ENCODE results near the gene SARDH.

SARDH gene

DNA sequence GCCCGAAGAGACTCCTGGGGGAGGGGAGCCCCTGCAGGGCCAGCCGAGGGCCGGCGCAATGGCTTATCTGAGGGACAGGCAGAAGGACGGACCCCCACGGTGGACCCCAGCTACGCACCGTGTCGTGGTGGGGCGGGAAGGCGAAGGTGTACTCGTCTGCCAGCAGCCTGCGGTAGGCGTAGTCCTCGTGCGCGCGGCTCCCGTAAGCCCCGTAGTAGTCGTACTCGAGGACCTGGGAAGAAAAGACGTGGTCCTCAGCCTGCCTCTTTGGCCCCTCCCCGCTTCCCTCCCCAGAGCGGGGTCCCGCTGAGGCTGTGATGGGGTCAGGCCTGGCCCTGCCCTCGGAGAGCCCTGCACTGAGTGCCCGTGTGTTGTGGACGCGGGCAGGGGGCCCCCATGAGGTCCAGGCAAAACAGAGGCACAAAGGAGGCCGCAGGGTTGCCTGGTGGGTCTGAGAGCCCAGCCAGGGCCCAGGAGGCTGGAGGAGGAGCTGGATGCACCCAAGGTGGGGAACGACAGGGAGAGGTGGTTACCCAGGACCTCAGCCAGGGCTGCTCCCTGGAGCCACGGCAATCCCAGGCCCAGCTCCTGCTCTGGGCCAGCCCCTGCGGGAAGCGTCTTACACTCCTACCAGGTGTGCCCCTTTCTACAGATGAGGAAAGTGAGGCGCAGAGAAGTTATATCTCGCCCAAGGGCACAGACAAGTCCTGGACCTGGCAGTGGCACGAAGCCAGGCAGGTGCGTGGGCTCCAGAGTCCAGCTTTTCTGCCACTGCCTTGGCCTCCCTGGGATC is 35.2 kb downstream of the SARDH start:
- no peak for DNase-seq (ENCODE audit: low read depth, low spot score)

- DNase-seq (ENCODE audit: low read depth, low spot score): no peak
Observed at GRCh38 chr9:133701981-133702797, 36.0 kb downstream of the SARDH start.

DNA sequence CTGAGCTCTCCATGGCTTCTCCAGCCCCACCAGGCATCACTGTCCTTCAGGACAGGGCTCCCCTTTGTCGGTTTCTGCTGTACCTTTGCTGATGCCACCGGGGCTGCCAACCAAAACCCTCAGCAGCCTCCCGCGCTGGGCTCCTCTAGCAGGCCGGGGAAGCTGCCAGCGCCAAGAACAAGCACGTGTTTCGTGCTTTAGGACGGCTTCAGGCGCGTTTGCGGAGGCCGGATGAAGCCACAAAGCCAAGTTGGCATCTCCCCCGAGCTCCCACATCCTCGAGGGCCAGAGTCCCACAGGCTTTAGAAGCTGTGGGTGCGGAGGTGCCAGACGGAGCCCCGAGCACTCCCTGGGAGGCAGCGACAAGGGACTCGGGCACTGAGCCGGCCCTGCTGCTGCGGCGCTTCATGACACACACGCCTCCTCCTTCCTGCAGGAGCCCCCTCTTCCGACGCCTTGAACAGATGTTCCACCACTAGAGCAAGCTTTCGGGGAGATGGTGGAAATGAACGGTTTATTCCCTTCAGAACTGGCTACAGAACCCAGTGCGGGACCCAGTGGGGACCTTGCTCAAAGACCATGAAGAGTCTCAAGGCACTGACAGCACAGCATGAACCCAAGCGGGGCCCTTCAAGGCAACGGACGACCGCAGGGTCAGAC is 36.7 kb downstream of the SARDH start:
- no peak for DNase-seq (ENCODE audit: low read depth, low spot score)

DNA sequence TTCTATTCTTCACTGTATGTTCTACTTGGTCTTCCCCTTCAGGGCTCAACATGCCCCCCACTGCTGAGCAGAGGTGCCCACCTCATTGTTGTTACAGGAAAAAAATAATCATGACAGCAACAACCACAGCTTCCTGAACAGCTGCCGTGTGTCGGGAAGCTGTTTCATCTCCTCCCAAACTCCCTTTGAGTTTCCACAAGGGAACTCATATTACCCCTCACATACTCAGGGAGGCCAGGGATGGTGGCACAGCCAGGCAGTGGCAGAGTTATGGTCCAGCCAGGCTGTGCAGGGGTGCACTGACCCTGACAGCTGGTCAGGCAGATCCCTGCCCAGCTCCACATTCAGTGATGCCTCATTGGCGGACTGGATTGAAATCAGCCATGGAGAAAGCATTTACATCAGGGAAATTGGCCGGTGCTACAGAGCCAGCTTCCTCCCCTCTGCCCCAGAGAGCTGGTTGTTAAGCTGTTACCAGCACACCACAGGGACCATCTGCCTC is 37.3 kb downstream of the SARDH start:
- DNase-seq (ENCODE audit: low read depth, low spot score): no peak

- DNase-seq (ENCODE audit: low read depth, low spot score): no peak
Observed at GRCh38 chr9:133699546-133699945, 38.6 kb downstream of the SARDH start.

- no peak for DNase-seq (ENCODE audit: low read depth, low spot score)
Observed at GRCh38 chr9:133696071-133696472, 42.1 kb downstream of the SARDH start.

GRCh38 chr9:133694686-133695085 is 43.5 kb downstream of the SARDH start:
- no peak for DNase-seq (ENCODE audit: low read depth, low spot score)

DNA sequence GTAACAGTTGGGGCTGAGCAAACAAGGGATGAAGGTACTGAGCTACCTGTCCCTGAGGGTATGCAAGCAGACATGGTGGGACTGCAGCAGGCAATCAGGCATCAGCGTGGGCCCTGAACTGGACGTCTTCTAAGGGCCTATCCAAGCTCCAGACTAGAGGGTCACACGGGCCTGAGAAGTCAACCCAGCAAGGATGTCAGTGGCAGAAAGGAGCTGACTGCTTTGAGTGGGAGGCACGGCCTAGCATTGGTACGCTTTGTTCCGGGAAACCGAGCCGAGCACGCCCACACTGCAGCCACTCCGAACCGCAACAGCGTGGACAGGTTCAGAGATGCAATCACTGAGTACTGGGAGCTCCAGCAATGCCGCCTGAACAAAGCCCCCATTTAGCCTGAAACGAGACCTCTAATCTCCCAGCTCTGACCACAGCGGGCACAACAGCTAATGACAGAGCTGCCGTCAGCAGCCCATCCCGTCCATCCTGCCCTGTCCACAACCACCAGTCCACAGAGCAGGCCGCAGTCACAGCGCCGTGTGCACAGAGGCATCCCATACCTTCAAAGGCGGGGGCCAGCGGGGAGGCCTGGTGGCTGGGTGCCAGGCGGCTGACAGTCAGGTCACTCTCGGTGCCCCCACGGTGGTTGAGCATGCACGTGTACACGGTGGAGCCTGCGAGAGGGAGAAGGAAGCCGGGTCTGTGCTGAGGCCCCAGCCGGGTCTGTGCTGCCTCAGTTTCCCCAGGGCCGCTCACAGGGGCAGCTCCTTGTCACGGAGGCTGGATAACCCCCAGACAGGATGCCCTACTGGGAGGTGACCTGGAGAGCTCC is 44.2 kb downstream of the SARDH start:
- DNase-seq (ENCODE audit: low read depth, low spot score): no peak

DNA sequence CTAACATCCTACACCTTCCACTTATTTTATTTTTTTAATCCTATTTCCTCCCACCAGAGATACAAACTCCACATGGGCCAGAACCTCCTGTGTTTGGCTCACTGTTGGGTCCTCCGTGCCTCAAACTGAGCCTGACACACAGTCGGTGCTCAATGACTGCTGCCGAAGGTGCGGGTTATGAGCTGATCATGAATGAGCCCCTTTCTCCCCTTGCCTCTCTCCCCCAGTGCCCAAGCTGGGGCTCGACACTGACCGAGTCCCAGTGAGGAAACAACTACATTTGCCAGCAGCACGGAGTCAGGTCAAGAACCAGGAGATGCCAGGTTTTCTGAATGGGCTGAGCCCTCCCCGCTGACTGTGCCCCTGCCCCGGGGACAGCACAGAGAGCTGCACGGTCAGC is 45.0 kb downstream of the SARDH start:
- no peak for DNase-seq (ENCODE audit: low read depth, low spot score)

GRCh38 chr9:133692364-133692985 is 45.7 kb downstream of the SARDH start:
- DNase-seq (ENCODE audit: low read depth, low spot score): no peak

GRCh38 chr9:133691626-133692363 is 46.4 kb downstream of the SARDH start:
- DNase-seq (ENCODE audit: low read depth, low spot score): no peak

DNA sequence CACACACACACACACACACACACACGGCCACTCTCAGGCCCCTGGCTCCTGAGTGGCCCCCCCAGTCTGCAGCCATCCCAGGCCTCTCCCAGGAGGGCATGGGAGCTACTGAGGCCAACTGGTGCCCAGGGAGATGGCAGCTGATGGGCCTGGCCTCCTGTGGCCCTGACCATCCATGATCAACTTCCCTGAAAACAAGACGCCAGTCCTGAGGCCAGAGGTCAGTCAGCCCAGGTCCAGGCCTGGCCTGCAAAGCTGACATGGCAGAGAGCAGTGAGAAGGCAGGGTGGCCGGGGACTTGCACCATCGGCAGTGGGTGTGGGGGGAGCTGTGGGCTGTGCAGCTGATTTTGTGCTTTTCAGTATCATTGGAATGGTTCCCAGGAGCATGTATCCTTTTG is 47.0 kb downstream of the SARDH start:
- no peak for DNase-seq (ENCODE audit: low read depth, low spot score)

GRCh38 chr9:133690081-133690561 is 48.0 kb downstream of the SARDH start:
- DNase-seq (ENCODE audit: low read depth, low spot score): no peak

- no peak for DNase-seq (ENCODE audit: low read depth, low spot score)
Observed at GRCh38 chr9:133689151-133689763, 48.9 kb downstream of the SARDH start.

DNA sequence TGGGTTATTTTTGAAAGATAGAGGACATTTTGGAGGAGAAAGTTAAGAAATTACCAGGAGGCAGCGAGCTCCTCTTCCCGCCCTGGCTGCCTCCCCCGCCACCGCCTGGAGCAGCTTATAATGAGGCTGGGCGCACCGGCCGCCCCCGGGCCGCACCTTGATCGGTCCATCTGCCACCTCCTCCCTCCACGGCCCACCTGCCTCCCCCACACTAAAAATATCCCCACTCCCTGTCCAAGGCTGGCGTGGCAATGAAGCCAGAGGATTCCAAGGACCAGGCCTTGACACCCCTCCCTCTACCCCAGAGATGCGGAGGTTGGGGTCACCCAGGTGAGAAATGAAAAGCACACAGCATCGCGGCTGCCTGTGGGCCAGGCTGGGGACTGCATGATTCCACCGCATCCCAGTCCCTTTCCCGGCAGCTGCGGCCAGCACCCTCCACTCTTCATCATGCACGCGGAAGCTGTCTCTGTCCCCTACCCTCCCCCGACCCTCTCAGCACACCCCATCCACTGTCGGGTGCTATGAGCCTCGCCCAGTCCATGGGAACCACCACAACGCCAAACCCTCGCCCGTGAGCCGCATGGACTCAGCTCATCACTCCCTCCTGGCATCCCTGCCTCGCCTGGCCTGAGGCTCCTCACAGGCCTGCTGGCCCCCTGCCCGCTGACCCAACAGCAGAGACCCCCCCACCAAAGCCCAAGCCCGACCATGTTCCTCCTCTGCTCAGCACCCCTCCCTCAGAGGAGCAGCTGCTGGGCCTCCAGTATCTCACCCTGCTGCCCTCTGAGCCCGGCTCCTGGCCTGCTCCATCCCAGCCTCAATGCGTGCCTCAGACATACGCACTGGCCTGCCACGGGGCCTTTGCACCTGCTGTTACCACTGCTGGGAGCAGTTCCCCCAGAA is 50.0 kb downstream of the SARDH start:
- DNase-seq (ENCODE audit: low read depth, low spot score): no peak

GRCh38 chr9:133686642-133687575 is 51.2 kb downstream of the SARDH start:
- no peak for DNase-seq (ENCODE audit: low read depth, low spot score)

Data from iPS DF 19.7 (cell line).